PC-3 (cell line): ENCODE measurements around the gene MSL1. TPM values are rescaled to one million over a fixed set of nuclear protein-coding genes. Genes with fewer than 3 reads are reported as not detected.
"Not testable (repeated sequence)": the region's sequence is repeated elsewhere in the genome, so short reads cannot be mapped to it uniquely, and the experiment has no call there.

Experiments
- ATAC-seq: fragments of 200-7000 bp; cut with Tn5 transposase; 2 replicates; pipeline ENCODE4 v1.9.1; 2020; ENCODE audit warnings: mild to moderate bottlenecking, moderate library complexity
- BruUV-seq: library from RNA; stranded (reverse); fragments of 400-500 nt; replicated peaks from 2 replicates; lab custom pipeline; 2021; lab: Mats Ljungman, UMichigan
- CTCF ChIA-PET: fragments of 300-600 bp; sonication (Branson Sonifier 250); formaldehyde crosslinking; loops from one replicate; lab custom pipeline; 2022; ENCODE audit warnings: antibody characterized with exemption; lab: Charles Lee
- POLR2A ChIA-PET: fragments of 300-600 bp; sonication (Branson Sonifier 250); formaldehyde crosslinking; loops from one replicate; lab custom pipeline; 2022; ENCODE audit warnings: antibody characterized with exemption; ENCODE audit not compliant: unreplicated experiment; lab: Charles Lee
- DNase-seq: peaks from one replicate; pipeline ENCODE4 v3.0.0-alpha.2; 2015
- H2AFZ ChIP-seq: fragments of 300-600 bp; sonication (generic); 2 replicates; pipeline ENCODE4 v1.6.0; 2016; ENCODE audit warnings: antibody characterized with exemption, low read length
- H3F3A ChIP-seq: fragments of 300-600 bp; sonication (generic); one replicate; pipeline ENCODE4 v1.6.0; 2017; ENCODE audit warnings: antibody characterized with exemption, low read length, control low read depth, mild to moderate bottlenecking; ENCODE audit not compliant: unreplicated experiment
- H3K27ac ChIP-seq: fragments of 300-600 bp; sonication (generic); 2 replicates; pipeline ENCODE4 v1.5.1; 2016; ENCODE audit warnings: mild to moderate bottlenecking, low read length
- H3K27me3 ChIP-seq: fragments of 300-600 bp; sonication (generic); 2 replicates; pipeline ENCODE4 v1.6.1; 2016; ENCODE audit warnings: low read length, mixed read lengths
- H3K36me3 ChIP-seq: fragments of 300-600 bp; sonication (generic); 2 replicates; pipeline ENCODE4 v1.6.1; 2016; ENCODE audit warnings: low read depth, mixed run types, low read length, mixed read lengths
- H3K4me1 ChIP-seq: fragments of 300-600 bp; sonication (generic); 2 replicates; pipeline ENCODE4 v1.5.1; 2016; ENCODE audit warnings: low read length; ENCODE audit not compliant: insufficient read depth
- H3K4me2 ChIP-seq: fragments of 300-600 bp; sonication (generic); 2 replicates; pipeline ENCODE4 v1.6.0; 2016; ENCODE audit warnings: low read length
- H3K4me3 ChIP-seq: fragments of 300-600 bp; sonication (generic); 2 replicates; pipeline ENCODE4 v1.5.1; 2016; ENCODE audit warnings: mild to moderate bottlenecking, low read length, mixed read lengths
- H3K79me2 ChIP-seq: fragments of 300-600 bp; sonication (generic); 2 replicates; pipeline ENCODE4 v1.6.1; 2017; ENCODE audit warnings: low read length, mixed read lengths
- H3K9ac ChIP-seq: fragments of 300-600 bp; sonication (generic); 2 replicates; pipeline ENCODE4 v1.6.0; 2016; ENCODE audit warnings: mild to moderate bottlenecking, low read length
- H3K9me2 ChIP-seq: fragments of 300-600 bp; sonication (generic); replicated peaks from 2 replicates; pipeline ENCODE4 v1.6.1; 2016; ENCODE audit warnings: mixed run types, low read length, mixed read lengths
- H3K9me3 ChIP-seq: fragments of 300-600 bp; sonication (generic); 2 replicates; pipeline ENCODE4 v1.6.1; 2016; ENCODE audit warnings: low read length, mixed read lengths
- H4K20me1 ChIP-seq: fragments of 300-600 bp; sonication (generic); 2 replicates; pipeline ENCODE4 v1.6.1; 2016; ENCODE audit warnings: low read length, mixed read lengths
- EZH2 ChIP-seq: fragments of 300-600 bp; sonication (generic); IDR thresholded peaks from one replicate; pipeline ENCODE4 v1.6.1; 2017; ENCODE audit warnings: antibody characterized with exemption, mild to moderate bottlenecking, low read length; ENCODE audit not compliant: unreplicated experiment
- EZH2phosphoT487 ChIP-seq: fragments of 300-600 bp; sonication (generic); IDR thresholded peaks from 2 replicates; pipeline ENCODE4 v1.6.1; 2018; ENCODE audit warnings: mild to moderate bottlenecking, antibody characterized with exemption, low read length, borderline replicate concordance
- intact Hi-C: fragments of 100-400 bp; cut with micrococcal nuclease; formaldehyde crosslinking; loops from 2 replicates; pipeline ENCODE4 v1.9.0; 2023
- total RNA-seq: library from RNA; depleted of rRNA; stranded (reverse); fragments of >200 nt; gene quantifications from 2 replicates; pipeline ENCODE4 v1.2.3, GENCODE V29; 2014
- TF ChIP-seq, protein P1 (sequence below): fragments of 300-600 bp; sonication (generic); conservative IDR thresholded peaks from 2 replicates; pipeline ENCODE4 v1.5.1; 2017; ENCODE audit warnings: antibody characterized with exemption, low read depth, mild to moderate bottlenecking, low read length

Gene MSL1
- total RNA-seq, 1 experiment from 2014 or later = 22.2 TPM

DNA sequence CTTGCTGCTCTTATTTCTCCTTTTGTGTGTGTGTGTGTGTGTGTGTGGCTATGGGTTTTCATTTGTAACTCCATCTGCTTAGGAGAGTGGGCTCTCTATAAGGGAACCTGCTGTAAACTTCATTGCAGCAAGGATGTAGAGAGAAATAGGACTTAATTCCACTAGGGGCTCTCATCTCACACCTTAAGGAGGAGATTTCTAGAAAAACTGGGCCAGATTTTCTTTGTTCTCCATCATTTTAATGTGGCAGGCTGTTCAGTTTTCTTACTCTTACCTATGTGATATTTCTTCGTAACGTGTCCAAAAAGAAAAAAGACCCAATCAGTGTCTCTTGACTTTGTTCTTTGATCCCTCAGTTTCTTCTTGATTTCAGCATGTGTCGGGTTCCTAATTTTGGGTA is 14.0 kb downstream of the MSL1 start:
- no TSS peak for BruUV-seq
- peaks cover 37% of the 10 kb centered on the region for H3K36me3 ChIP-seq

DNA sequence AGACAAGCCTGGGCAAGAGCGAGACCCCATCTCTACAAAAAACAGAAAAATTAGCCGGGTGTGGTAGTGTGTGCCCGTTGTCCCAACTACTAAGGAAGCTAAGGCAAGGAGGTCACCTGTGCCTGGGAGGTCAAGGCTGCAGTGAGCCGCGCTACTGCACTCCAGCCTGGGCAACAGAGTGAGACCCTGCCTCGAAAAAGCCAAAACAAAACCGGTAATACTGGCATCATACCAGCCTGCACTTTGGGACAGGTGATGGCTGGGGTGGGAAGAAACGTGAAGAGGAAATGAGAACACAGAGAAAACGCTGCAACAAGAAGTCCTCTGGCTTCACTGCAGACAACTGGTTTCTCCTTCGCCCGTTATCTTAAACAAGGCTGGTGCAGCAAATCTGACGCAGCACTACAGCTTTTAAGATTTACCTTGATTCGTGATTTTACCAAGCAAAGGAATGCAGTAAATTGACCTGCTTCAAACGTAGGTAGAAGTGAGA is 17.8 kb downstream of the MSL1 start:
- Histone ChIP-seq H3K36me3 (peaks cover 17% of the 10 kb centered on the region; the same call in 1 of the 2 replicates), H3K79me2 (peaks cover 49% of the 10 kb centered on the region), H3F3A (no peaks in the 10 kb centered on the region), H2AFZ (peak overlapping the region; percentile 60), H3K4me3 (peak overlapping the region; percentile 97), H3K27me3 (no peaks in the 10 kb centered on the region), H3K4me1 (peaks cover 14% of the 10 kb centered on the region; the same call in 1 of the 2 replicates), H3K4me2 (peak overlapping the region; percentile 97), H3K27ac (peak overlapping the region; percentile 91), H3K9me2 (no peaks in the 10 kb centered on the region), H4K20me1 (no peaks in the 10 kb centered on the region), H3K9ac (peak overlapping the region; percentile 96), H3K9me3 (no peaks in the 10 kb centered on the region)
- no peak for DNase-seq
- CTCF ChIA-PET = interaction anchor here (1.0 kb wide), 1 partner anchor 26 kb away, joined by 4 read pairs; no protein-coding TSS in a partner anchor
- TF ChIP-seq EZH2 = no peak
- TF ChIP-seq, protein P1, sequence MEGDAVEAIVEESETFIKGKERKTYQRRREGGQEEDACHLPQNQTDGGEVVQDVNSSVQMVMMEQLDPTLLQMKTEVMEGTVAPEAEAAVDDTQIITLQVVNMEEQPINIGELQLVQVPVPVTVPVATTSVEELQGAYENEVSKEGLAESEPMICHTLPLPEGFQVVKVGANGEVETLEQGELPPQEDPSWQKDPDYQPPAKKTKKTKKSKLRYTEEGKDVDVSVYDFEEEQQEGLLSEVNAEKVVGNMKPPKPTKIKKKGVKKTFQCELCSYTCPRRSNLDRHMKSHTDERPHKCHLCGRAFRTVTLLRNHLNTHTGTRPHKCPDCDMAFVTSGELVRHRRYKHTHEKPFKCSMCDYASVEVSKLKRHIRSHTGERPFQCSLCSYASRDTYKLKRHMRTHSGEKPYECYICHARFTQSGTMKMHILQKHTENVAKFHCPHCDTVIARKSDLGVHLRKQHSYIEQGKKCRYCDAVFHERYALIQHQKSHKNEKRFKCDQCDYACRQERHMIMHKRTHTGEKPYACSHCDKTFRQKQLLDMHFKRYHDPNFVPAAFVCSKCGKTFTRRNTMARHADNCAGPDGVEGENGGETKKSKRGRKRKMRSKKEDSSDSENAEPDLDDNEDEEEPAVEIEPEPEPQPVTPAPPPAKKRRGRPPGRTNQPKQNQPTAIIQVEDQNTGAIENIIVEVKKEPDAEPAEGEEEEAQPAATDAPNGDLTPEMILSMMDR = no peak
- TF ChIP-seq EZH2phosphoT487 = no peak
- peak; percentile 9 for ATAC-seq
- intact Hi-C loops = no loop called here
- POLR2A ChIA-PET = interaction anchor here (0.5 to 0.7 kb wide), 3 partner anchors 13 to 346 kb away, joined by 3 to 8 read pairs (median 5); partner anchors contain the start of gene MSL1
- BruUV-seq = TSS peak; percentile 64

More for the DNA sequence above, 14.0 kb downstream of the MSL1 start:
- Histone ChIP-seq H3K4me3 (no peak overlapping the region), H2AFZ (no peak overlapping the region), H3K9ac (no peak overlapping the region), H3K9me2 (no peaks in the 10 kb centered on the region), H4K20me1 (no peaks in the 10 kb centered on the region), H3K79me2 (peaks cover 39% of the 10 kb centered on the region), H3K4me2 (no peak overlapping the region), H3K27me3 (no peaks in the 10 kb centered on the region), H3K27ac (no peak overlapping the region), H3K9me3 (no peaks in the 10 kb centered on the region), H3F3A (no peaks in the 10 kb centered on the region), H3K4me1 (peaks cover 7% of the 10 kb centered on the region; the same call in 1 of the 2 replicates)
- CTCF ChIA-PET = no interaction called here
- no peak for ATAC-seq
- intact Hi-C loops = no loop called here
- no peak for DNase-seq
- POLR2A ChIA-PET = no interaction called here
- TF ChIP-seq EZH2 = no peak

DNA sequence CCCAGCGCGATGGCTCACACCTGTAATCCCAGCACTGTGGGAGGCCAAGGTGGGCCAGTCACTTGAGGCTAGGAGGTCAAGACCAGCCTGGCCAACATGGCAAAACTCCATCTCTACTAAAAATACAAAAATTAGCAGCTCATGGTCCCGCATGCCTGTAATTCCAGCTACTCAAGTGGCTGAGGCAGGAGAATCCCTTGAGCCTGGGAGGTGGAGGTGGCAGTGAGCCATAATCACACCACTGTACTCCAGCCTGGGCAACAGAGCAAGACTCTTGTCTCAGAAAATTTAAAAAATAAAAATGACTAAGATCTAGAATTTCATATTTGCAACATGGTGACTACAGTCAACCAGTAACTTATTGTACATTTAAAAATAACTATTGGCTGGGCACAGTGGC is 21.4 kb downstream of the MSL1 start:
- CTCF ChIA-PET = interaction anchor here (0.6 kb wide), 1 partner anchor 45 kb away, joined by 4 read pairs; no protein-coding TSS in a partner anchor

More for the DNA sequence above, 21.4 kb downstream of the MSL1 start:
- intact Hi-C loops, H3K9me3 ChIP-seq, ATAC-seq, H3K9me2 ChIP-seq, BruUV-seq, H3K4me2 ChIP-seq, H2AFZ ChIP-seq, H4K20me1 ChIP-seq, H3K4me3 ChIP-seq, H3K27ac ChIP-seq, DNase-seq, H3K27me3 ChIP-seq, H3K36me3 ChIP-seq, H3F3A ChIP-seq, H3K9ac ChIP-seq: not testable (repeated sequence)
- POLR2A ChIA-PET = interaction anchor here (0.6 kb wide), 1 partner anchor 30 kb away, joined by 4 read pairs; no protein-coding TSS in a partner anchor
- H3K4me1 ChIP-seq = peaks cover 14% of the 10 kb centered on the region; the same call in 1 of the 2 replicates
- H3K79me2 ChIP-seq = peaks cover 54% of the 10 kb centered on the region
